ENCODE measurements around the gene DNLZ. TPM values are rescaled to one million over a fixed set of nuclear protein-coding genes. Genes with fewer than 3 reads are reported as not detected.

The DNLZ gene
- total and polyA plus RNA-seq, 4 donors, result 2.0 to 7.1 (median 4.5) TPM

DNA sequence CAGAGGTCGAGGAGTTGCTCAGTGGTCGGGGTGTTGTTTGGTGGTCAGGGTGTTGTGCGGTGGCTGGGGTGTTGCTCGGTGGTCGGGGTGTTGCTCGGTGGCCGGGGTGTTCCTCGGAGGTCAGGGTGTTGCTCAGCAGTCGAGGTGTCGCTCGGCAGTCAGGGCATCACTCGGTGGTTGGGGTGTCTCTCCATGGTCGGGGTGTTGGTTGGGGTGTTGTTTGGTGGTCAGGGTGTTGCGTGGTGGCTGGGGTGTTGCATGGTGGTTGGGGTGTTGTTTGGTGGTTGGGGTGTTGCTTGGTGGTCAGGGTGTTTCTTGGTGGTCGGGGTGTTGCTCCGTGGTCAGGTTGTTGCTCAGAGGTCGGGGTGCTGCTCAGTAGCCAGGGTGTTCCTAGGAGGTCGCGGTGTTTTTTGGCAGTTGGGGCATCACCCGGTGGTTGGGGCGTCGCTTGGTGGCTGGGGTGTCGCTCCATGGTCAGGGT is 47.2 kb downstream of the DNLZ start:
- H3K36me3 ChIP-seq (ENCODE audit: control insufficient read depth in 4 of 4, insufficient read depth in 3 of 4, low read depth in 1 of 4, low read length in 3 of 4), result no peaks in the 10 kb centered on the region
- TF ChIP-seq TAF1 (conservative IDR thresholded peaks at IDR 0.05), result no peak
- TF ChIP-seq, protein P1, sequence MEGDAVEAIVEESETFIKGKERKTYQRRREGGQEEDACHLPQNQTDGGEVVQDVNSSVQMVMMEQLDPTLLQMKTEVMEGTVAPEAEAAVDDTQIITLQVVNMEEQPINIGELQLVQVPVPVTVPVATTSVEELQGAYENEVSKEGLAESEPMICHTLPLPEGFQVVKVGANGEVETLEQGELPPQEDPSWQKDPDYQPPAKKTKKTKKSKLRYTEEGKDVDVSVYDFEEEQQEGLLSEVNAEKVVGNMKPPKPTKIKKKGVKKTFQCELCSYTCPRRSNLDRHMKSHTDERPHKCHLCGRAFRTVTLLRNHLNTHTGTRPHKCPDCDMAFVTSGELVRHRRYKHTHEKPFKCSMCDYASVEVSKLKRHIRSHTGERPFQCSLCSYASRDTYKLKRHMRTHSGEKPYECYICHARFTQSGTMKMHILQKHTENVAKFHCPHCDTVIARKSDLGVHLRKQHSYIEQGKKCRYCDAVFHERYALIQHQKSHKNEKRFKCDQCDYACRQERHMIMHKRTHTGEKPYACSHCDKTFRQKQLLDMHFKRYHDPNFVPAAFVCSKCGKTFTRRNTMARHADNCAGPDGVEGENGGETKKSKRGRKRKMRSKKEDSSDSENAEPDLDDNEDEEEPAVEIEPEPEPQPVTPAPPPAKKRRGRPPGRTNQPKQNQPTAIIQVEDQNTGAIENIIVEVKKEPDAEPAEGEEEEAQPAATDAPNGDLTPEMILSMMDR (IDR thresholded peaks at IDR 0.05; ENCODE audit: low read depth, low read length, missing input control), result no peak
- TF ChIP-seq JUND (IDR thresholded peaks at IDR 0.05), result no peak
- no peak for TF ChIP-seq MAX (IDR thresholded peaks at IDR 0.05)
- TF ChIP-seq RXRA (IDR thresholded peaks at IDR 0.05), result no peak
- no peak for TF ChIP-seq ZBTB33 (IDR thresholded peaks at IDR 0.05)
- TF ChIP-seq FOXA2 (IDR thresholded peaks at IDR 0.05), result no peak
- TF ChIP-seq, protein P2, sequence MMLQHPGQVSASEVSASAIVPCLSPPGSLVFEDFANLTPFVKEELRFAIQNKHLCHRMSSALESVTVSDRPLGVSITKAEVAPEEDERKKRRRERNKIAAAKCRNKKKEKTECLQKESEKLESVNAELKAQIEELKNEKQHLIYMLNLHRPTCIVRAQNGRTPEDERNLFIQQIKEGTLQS (IDR thresholded peaks at IDR 0.05), result no peak
- no peak for TF ChIP-seq GABPA (IDR thresholded peaks at IDR 0.05 in 1 of 2, conservative IDR thresholded peaks at IDR 0.05 in 1 of 2)
- TF ChIP-seq SP1 (IDR thresholded peaks at IDR 0.05), result no peak
- TF ChIP-seq RAD21 (IDR thresholded peaks at IDR 0.05), result no peak
- TF ChIP-seq EGR1 (IDR thresholded peaks at IDR 0.05; ENCODE audit: low read depth in 2 of 2), result no peak
- no peak for TF ChIP-seq REST (IDR thresholded peaks at IDR 0.05)
- TF ChIP-seq NR2F2 (IDR thresholded peaks at IDR 0.05), result no peak
- TF ChIP-seq HNF4G (IDR thresholded peaks at IDR 0.05), result no peak
- TF ChIP-seq YY1 (IDR thresholded peaks at IDR 0.05), result no peak
- no peak for TF ChIP-seq FOXA1 (IDR thresholded peaks at IDR 0.05)
- TF ChIP-seq HNF4A (conservative IDR thresholded peaks at IDR 0.05), result no peak
- no peaks in the 10 kb centered on the region for H3K27me3 ChIP-seq (ENCODE audit: control insufficient read depth in 4 of 4, insufficient read depth in 4 of 4, low read length in 3 of 4)
- H3K27ac ChIP-seq (ENCODE audit: low read depth in 1 of 2, low read length in 2 of 2), result no peak overlapping the region
- H3K4me1 ChIP-seq (ENCODE audit: control insufficient read depth in 4 of 4, insufficient read depth in 4 of 4, low read length in 3 of 4), result no peaks in the 10 kb centered on the region
- 94% methylated on average over 23 of the region's 23 CpGs for WGBS
- H3K9me3 ChIP-seq (ENCODE audit: control insufficient read depth in 4 of 4, low read length in 3 of 4), result peaks cover 0 to 8% (median 5%) of the 10 kb centered on the region in 4 donors
- DNase-seq (ENCODE audit: low spot score), result no peak
- no peak overlapping the region for H3K4me3 ChIP-seq (ENCODE audit: low read depth in 1 of 3, low read length in 3 of 3)
- H3K9ac ChIP-seq (ENCODE audit: low read depth in 1 of 2, low read length in 2 of 2), result no peak overlapping the region
